CD4-positive, alpha-beta memory T cell (primary cell): ENCODE data around the gene PDGFRB. TPM values are rescaled to one million over a fixed set of nuclear protein-coding genes. Genes with fewer than 3 reads are reported as not detected.

Experiments
- CTCF ChIA-PET: fragments of 350-600 bp; sonication (Branson Sonifier 250); formaldehyde crosslinking; loops from one replicate; lab custom pipeline; 2021; ENCODE audit warnings: inconsistent platforms; ENCODE audit not compliant: partially characterized antibody; lab: Charles Lee
- POLR2A ChIA-PET: fragments of 350-600 bp; sonication (Branson Sonifier 250); formaldehyde crosslinking; loops from one replicate; lab custom pipeline; 2021; ENCODE audit not compliant: partially characterized antibody; lab: Charles Lee
- DNase-seq, 5 donors: peaks; one replicate each; pipeline versions ENCODE4 v3.0.0 to v3.0.0-alpha.2; 2020 to 2022; ENCODE audit warnings: mixed read lengths in 1 of 5
- H3K27ac ChIP-seq: one replicate; pipeline ENCODE4 v1.7.0; 2013; ENCODE audit warnings: low read depth, low read length
- H3K27me3 ChIP-seq: 2 replicates; pipeline ENCODE4 v1.7.0; 2013; ENCODE audit warnings: mild to moderate bottlenecking, low read length, moderate library complexity; ENCODE audit not compliant: insufficient read depth
- H3K36me3 ChIP-seq: 2 replicates; pipeline ENCODE4 v1.7.0; 2013; ENCODE audit warnings: mild to moderate bottlenecking, low read length, moderate library complexity; ENCODE audit not compliant: insufficient read depth
- H3K4me1 ChIP-seq: 2 replicates; pipeline ENCODE4 v1.7.0; 2013; ENCODE audit warnings: mild to moderate bottlenecking, low read length, moderate library complexity; ENCODE audit not compliant: insufficient read depth
- H3K4me3 ChIP-seq, 2 donors: one replicate each; pipeline ENCODE4 v1.7.0; 2013; ENCODE audit warnings: low read length in 2 of 2, mild to moderate bottlenecking in 1 of 2
- H3K9me3 ChIP-seq, 2 donors: one replicate each; pipeline ENCODE4 v1.7.0; 2013; ENCODE audit warnings: low read length in 2 of 2, control low read depth in 1 of 2; ENCODE audit not compliant: control insufficient read depth in 1 of 2
- H3K27ac Mint-ChIP-seq, 7 donors: one replicate each; pipeline ENCODE4 v1.8.0; 2020 to 2021; ENCODE audit warnings: mixed read lengths in 7 of 7, mild to moderate bottlenecking in 6 of 7, inconsistent platforms in 3 of 7, moderate library complexity in 3 of 7
- H3K27me3 Mint-ChIP-seq, 2 donors: one replicate each; pipeline ENCODE4 v1.8.0; 2020 to 2021; ENCODE audit warnings: mixed read lengths in 2 of 2
- H3K36me3 Mint-ChIP-seq, 2 donors: one replicate each; pipeline ENCODE4 v1.8.0; 2020 to 2021; ENCODE audit warnings: mixed read lengths in 2 of 2, inconsistent platforms in 1 of 2, mild to moderate bottlenecking in 1 of 2
- H3K4me1 Mint-ChIP-seq, 4 donors: one replicate each; pipeline ENCODE4 v1.8.0; 2020 to 2021; ENCODE audit warnings: mixed read lengths in 4 of 4, mild to moderate bottlenecking in 1 of 4
- H3K4me3 Mint-ChIP-seq, 8 donors: one replicate each; pipeline ENCODE4 v1.8.0; 2020 to 2021; ENCODE audit warnings: mixed read lengths in 8 of 8, mild to moderate bottlenecking in 7 of 8, moderate library complexity in 6 of 8, inconsistent platforms in 3 of 8
- H3K9me3 Mint-ChIP-seq, 8 donors: one replicate each; pipeline ENCODE4 v1.8.0; 2020 to 2021; ENCODE audit warnings: mixed read lengths in 8 of 8, mild to moderate bottlenecking in 5 of 8, inconsistent platforms in 3 of 8, moderate library complexity in 1 of 8
- intact Hi-C: fragments of 100-400 bp; cut with micrococcal nuclease; formaldehyde crosslinking; loops from one replicate; pipeline ENCODE4 v1.15.1; 2023
- polyA plus RNA-seq, 2 donors: library from polyadenylated mRNA; unstranded; fragments of 300-500 nt; fragmentation: Illumina TruSeq; gene quantifications; one replicate each; pipeline ENCODE4 v1.2.3, GENCODE V29; 2021
- total RNA-seq, 2 experiments: library from RNA; stranded (reverse); gene quantifications; one replicate each; pipeline ENCODE4 v1.2.3, GENCODE V29; 2021

The PDGFRB gene
- total and polyA plus RNA-seq, 4 experiments from 2014 or later, result not detected

DNA sequence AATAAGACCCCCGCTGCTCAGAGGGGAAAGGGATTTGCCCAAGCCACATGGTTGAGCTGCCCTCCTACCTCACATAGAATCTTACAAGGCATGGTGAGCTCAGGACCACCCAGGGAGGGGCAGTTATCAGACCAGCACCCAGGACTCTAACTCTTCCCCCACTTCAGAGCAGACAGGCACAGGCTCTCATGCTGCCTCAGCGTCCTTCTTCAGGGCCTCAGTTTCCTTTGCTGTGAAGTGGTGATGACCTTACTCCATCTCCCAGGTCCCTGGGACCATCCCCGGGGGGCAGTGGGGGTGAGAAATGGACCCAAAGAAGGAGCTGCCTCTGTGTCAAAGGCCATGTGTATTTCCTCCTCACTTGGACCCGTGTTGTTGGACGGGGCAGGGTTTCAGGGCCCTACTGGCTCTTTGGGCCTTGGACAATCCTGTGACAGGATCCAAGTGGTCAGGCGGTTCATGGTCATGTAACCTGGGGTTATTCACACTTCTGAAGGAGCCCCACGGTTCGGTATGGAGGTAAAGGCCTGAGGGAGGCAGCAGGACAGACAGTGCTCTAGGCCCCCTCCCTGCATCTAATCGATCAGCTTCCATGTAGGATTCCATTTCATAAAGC lies 37.6 kb downstream of the PDGFRB start:
- POLR2A ChIA-PET, result no interaction called here
- CTCF ChIA-PET, result interaction anchor here (1.2 kb wide), 1 partner anchor 13 kb away, joined by 4 read pairs; no protein-coding TSS in a partner anchor
- Mint-ChIP-seq H3K9me3 (no peaks in the 10 kb centered on the region), H3K36me3 (no peaks in the 10 kb centered on the region), H3K27me3 (no peaks in the 10 kb centered on the region), H3K27ac (no peak overlapping the region), H3K4me3 (no peak overlapping the region), H3K4me1 (no peaks in the 10 kb centered on the region)
- H3K4me1 ChIP-seq, result no peaks in the 10 kb centered on the region
- no peak overlapping the region for H3K4me3 ChIP-seq
- H3K27ac ChIP-seq, result no peak overlapping the region
- intact Hi-C loops, result no loop called here
- no peak for DNase-seq
- H3K36me3 ChIP-seq, result no peaks in the 10 kb centered on the region
- H3K27me3 ChIP-seq, result no peaks in the 10 kb centered on the region
- H3K9me3 ChIP-seq, result no peaks in the 10 kb centered on the region

DNA sequence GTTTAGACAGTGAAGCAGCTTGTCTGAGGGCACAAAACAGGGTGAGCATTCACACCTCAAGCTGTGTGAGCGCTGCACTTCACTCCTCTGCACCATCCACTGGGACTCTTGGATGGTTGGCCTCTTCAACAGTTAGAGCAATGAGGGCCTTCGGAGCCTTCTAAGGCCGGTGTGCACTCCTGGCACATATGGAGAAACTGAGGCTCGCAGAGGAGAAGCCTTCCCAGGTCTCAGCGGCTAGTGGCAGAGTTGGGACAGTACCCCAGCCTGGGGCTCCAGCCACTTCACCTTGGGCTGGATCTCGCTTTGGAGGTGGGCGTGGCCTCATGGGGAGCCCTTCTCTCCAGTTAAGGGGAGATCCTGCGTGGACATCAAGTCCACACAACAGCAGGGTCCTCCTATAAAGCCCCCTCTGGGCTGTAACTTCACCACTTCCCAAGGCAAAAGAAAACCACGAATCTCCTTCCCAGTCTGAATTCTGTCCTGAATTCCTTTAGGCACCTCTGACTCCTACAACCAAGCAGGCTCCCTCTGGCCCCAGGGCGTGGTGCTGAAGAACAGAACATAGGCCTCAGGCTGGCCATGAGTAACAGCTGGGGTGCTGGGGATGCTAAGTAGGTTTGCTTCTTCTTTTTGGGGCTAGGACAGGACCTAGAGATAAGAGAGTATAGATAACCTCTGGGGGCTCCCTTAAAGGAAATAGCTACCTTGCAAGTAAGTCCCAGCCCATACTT lies 38.8 kb downstream of the PDGFRB start:
- no peaks in the 10 kb centered on the region for H3K4me1 Mint-ChIP-seq
- H3K9me3 Mint-ChIP-seq, result no peaks in the 10 kb centered on the region
- H3K27ac Mint-ChIP-seq, result no peak overlapping the region
- Histone ChIP-seq H3K4me3 (no peak overlapping the region), H3K9me3 (no peaks in the 10 kb centered on the region), H3K36me3 (no peaks in the 10 kb centered on the region), H3K27ac (no peak overlapping the region), H3K4me1 (no peaks in the 10 kb centered on the region), H3K27me3 (no peaks in the 10 kb centered on the region)
- CTCF ChIA-PET, result no interaction called here
- H3K4me3 Mint-ChIP-seq, result no peak overlapping the region
- peak in 1 of 5 donors; percentile 38 for DNase-seq
- H3K27me3 Mint-ChIP-seq, result peaks cover 2 to 6% of the 10 kb centered on the region in 2 donors
- intact Hi-C loops, result no loop called here
- no peaks in the 10 kb centered on the region for H3K36me3 Mint-ChIP-seq
- POLR2A ChIA-PET, result no interaction called here

DNA sequence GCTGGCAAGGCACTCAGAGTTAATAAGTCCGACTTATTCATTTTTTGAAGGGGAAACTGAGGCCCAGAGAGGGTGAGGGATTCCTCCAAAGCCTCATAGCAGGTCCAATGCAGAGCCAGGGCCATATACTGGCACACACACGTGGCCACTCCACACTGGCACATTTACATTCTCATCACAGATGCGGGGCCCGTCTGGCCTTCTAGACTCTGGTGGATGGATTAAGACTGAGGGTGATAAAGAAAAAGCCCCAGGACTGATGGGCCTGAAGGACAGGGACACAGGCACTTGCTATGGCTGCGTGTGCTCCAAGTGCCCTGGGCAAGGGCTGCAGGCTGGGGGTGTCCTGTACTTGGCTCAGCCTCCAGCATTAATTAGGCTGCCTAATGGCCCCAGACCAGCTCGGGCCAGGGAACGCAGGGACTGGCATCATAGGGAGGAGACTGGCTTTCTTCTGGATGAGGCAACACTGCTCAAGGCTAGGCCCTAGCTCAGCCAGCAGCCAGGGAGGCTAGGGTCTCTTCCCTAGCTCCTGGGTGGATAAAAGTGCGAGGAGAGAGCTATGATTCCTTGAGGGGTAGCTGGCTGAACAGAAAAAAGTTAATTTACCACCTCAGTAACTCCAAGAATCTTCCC lies 40.8 kb downstream of the PDGFRB start:
- intact Hi-C loops, result no loop called here

DNA sequence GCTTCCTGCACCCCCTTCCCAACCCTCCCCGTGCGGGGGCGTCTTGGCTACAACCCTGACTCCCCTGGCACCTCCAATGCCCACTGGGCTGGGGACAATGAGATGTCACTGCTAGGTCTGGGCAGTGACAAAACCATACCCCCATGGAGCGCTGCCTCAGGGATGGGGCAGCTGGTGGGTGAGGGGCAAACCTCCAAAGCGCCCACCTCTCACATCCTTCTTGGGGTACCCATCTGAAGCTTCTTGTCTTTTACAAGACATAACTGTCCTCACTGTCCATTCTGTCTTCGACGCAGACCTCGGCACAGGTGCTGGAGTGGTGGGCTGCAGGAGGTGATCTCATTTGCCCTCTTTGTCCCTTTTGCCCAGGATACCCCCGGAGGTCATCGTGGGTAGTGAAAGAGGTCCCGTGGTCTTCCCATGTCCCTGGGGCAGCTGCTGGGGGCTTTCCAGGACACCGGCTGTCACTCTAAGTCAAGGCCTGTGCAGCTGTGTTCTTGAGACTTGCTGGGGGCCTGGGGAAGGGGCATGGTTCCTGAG lies 41.5 kb downstream of the PDGFRB start:
- no peaks in the 10 kb centered on the region for H3K9me3 ChIP-seq
- no peaks in the 10 kb centered on the region for H3K27me3 ChIP-seq
- H3K36me3 ChIP-seq, result no peaks in the 10 kb centered on the region
- no peaks in the 10 kb centered on the region for H3K4me1 ChIP-seq
- peaks cover 2 to 6% of the 10 kb centered on the region in 2 donors for H3K27me3 Mint-ChIP-seq
- no peaks in the 10 kb centered on the region for H3K36me3 Mint-ChIP-seq
- no peak for DNase-seq
- no peaks in the 10 kb centered on the region for H3K4me1 Mint-ChIP-seq
- H3K4me3 ChIP-seq, result no peak overlapping the region
- intact Hi-C loops, result no loop called here
- H3K27ac Mint-ChIP-seq, result no peak overlapping the region
- POLR2A ChIA-PET, result no interaction called here
- no peak overlapping the region for H3K4me3 Mint-ChIP-seq
- H3K27ac ChIP-seq, result no peak overlapping the region
- CTCF ChIA-PET, result no interaction called here
- H3K9me3 Mint-ChIP-seq, result no peaks in the 10 kb centered on the region

More for the DNA sequence above, 40.8 kb downstream of the PDGFRB start:
- H3K36me3 ChIP-seq, result no peaks in the 10 kb centered on the region
- ChIA-PET POLR2A (no interaction called here), CTCF (no interaction called here)
- H3K9me3 ChIP-seq, result no peaks in the 10 kb centered on the region
- Mint-ChIP-seq H3K27me3 (peaks cover 2 to 6% of the 10 kb centered on the region in 2 donors), H3K27ac (no peak overlapping the region), H3K9me3 (no peaks in the 10 kb centered on the region), H3K4me3 (no peak overlapping the region), H3K36me3 (no peaks in the 10 kb centered on the region), H3K4me1 (no peaks in the 10 kb centered on the region)
- H3K27ac ChIP-seq, result no peak overlapping the region
- H3K4me1 ChIP-seq, result no peaks in the 10 kb centered on the region
- no peak overlapping the region for H3K4me3 ChIP-seq
- DNase-seq, result no peak
- no peaks in the 10 kb centered on the region for H3K27me3 ChIP-seq

DNA sequence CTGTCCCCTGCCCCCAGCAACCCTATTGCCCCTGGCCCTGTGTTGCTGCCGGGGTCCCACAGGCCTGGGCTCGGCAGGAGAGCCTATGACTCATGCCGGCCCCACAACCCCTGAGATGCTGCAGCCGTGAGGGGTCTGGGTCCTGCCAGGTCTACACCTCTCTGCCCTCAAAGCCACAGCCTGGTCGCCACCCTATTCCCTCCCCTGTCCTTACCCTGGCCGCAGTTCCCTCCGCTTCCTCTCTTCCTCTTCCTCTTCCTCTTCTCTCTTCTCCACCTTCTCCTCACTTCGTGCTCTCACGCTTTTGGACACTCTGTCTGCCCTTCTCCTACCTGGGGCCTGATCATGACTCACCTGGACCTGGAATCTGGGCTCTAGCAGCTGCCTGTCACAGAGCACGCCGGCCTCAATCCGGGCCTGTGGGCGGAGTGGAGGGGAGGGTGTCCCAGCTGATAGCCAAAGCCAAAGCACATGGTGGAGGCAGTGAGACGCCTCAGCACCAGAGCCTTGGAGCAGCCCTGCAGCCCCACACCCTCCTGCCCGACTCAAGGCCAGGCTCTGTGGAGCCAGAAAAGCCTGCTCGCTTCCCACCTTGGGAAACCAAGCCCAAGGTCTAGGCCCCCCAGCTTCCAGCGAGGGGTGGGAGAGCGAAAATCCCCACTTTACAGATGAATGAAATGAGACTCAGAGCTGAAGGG lies 42.4 kb downstream of the PDGFRB start:
- Histone ChIP-seq H3K36me3 (no peaks in the 10 kb centered on the region), H3K4me3 (no peak overlapping the region), H3K4me1 (no peaks in the 10 kb centered on the region), H3K27ac (no peak overlapping the region), H3K9me3 (no peaks in the 10 kb centered on the region), H3K27me3 (no peaks in the 10 kb centered on the region)
- Mint-ChIP-seq H3K27me3 (peaks cover 4 to 6% of the 10 kb centered on the region in 2 donors), H3K36me3 (no peaks in the 10 kb centered on the region), H3K9me3 (no peaks in the 10 kb centered on the region), H3K27ac (no peak overlapping the region), H3K4me1 (no peaks in the 10 kb centered on the region), H3K4me3 (no peak overlapping the region)
- DNase-seq, result no peak
- ChIA-PET POLR2A (no interaction called here), CTCF (no interaction called here)
- intact Hi-C loops, result no loop called here

DNA sequence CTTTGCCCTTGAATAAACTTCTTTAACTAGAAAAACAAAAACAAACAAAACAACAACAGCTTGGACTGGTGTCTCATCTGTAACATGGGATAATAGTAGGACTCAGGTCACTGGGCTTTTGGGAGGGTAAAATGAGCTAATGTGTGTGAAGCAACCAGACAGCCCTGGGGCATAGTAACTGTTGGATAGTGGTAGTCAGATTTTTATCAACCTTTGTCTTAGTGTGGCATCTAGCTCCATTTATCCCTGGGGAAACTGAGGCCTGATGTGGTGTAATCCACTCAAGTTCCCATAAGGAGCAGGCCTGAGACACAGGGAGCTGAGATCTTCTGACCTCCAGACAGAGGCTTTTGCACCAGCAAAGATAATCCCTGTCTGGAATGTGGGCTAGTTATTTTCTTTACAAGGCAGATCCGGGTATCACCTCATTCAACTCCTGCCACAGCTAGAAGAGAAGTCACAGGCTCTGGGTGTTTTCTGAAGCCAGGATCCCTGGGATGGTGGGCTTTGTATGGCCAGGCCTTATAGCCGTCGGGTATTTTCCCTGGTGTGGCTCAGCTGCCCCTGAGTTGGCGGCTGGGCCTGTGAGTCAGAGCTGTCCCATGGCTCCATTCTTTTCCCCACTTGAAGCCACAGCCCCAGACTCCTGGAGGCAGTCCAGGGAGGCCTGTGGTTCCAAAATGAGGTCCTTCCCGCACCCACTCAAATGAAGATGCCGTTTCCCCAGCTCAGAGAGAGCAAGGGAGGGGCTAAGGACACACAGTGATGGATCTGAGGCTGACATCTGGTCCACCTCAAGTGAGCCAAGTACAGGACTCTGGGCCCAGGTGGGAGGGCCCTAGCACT lies 43.2 kb downstream of the PDGFRB start:
- Histone ChIP-seq H3K36me3 (no peaks in the 10 kb centered on the region), H3K4me3 (no peak overlapping the region), H3K4me1 (no peaks in the 10 kb centered on the region), H3K9me3 (no peaks in the 10 kb centered on the region), H3K27me3 (no peaks in the 10 kb centered on the region), H3K27ac (no peak overlapping the region)
- Mint-ChIP-seq H3K27me3 (peaks cover 6 to 7% of the 10 kb centered on the region in 2 donors), H3K4me3 (peak overlapping the region in 1 of 8 donors; percentile 7), H3K27ac (no peak overlapping the region), H3K36me3 (no peaks in the 10 kb centered on the region), H3K4me1 (no peaks in the 10 kb centered on the region), H3K9me3 (no peaks in the 10 kb centered on the region)
- POLR2A ChIA-PET, result no interaction called here
- intact Hi-C loops, result no loop called here
- CTCF ChIA-PET, result no interaction called here
- no peak for DNase-seq
